AML-193 (cell line): ENCODE results near the gene SDF2.
"Not testable (repeated sequence)": the region's sequence is repeated elsewhere in the genome, so short reads cannot be mapped to it uniquely, and the experiment has no call there.

Source experiments
- DNase-seq, 2 experiments: peaks; one replicate each; lab custom pipeline; 2025; lab: John Stamatoyannopoulos, UW

Gene SDF2

GRCh38 chr17:28634206-28634865 is 27.4 kb downstream of the SDF2 start:
- DNase-seq = no peak

GRCh38 chr17:28626818-28627217 is 34.9 kb downstream of the SDF2 start:
- DNase-seq = no peak

GRCh38 chr17:28624148-28624547 is 37.6 kb downstream of the SDF2 start:
- no peak for DNase-seq

GRCh38 chr17:28623696-28624095 is 38.0 kb downstream of the SDF2 start:
- no peak for DNase-seq

GRCh38 chr17:28622186-28622585 is 39.5 kb downstream of the SDF2 start:
- DNase-seq = no peak

GRCh38 chr17:28620010-28620409 is 41.7 kb downstream of the SDF2 start:
- no peak for DNase-seq

- no peak for DNase-seq
Observed at GRCh38 chr17:28618464-28618863, 43.2 kb downstream of the SDF2 start.

- DNase-seq = no peak
Observed at GRCh38 chr17:28616281-28616680, 45.4 kb downstream of the SDF2 start.

- no peak for DNase-seq
Observed at GRCh38 chr17:28615260-28615940, 46.3 kb downstream of the SDF2 start.

GRCh38 chr17:28613931-28614381 is 47.8 kb downstream of the SDF2 start, which contains the start of gene RSKR:
Gene RSKR, minus strand, starts transcription at chr17:28614185. Its CDS starts 24 bp downstream, at chr17:28614161.
- no peak for DNase-seq

GRCh38 chr17:28612936-28613872 is 48.5 kb downstream of the SDF2 start:
- peak; percentile 25 to 26 for DNase-seq

GRCh38 chr17:28612531-28612930 is 49.2 kb downstream of the SDF2 start:
- DNase-seq = no peak

- no peak for DNase-seq
Observed at GRCh38 chr17:28610376-28610775, 51.3 kb downstream of the SDF2 start.

- not testable (repeated sequence) for DNase-seq
Observed at GRCh38 chr17:28604031-28604430, 57.7 kb downstream of the SDF2 start.

- peak; percentile 78 to 79 for DNase-seq
Observed at GRCh38 chr17:28599311-28600184, 62.2 kb downstream of the SDF2 start.

- DNase-seq = peak; percentile 93 to 96
Observed at GRCh38 chr17:28598799-28599310, 62.9 kb downstream of the SDF2 start, which contains the start of gene SPAG5. Gene SPAG5, minus strand, starts transcription at chr17:28599025. Its CDS starts 79 bp downstream, at chr17:28598946.

GRCh38 chr17:28598389-28598788 is 63.3 kb downstream of the SDF2 start:
- no peak for DNase-seq
